ENCODE data around the gene NRDE2. TPM values are rescaled to one million over a fixed set of nuclear protein-coding genes. Genes with fewer than 3 reads are reported as not detected.

Gene NRDE2
- total RNA-seq, 1 experiment from 2014 or later: 20.1 TPM

- ATAC-seq: no peak
- no TSS peak for BruUV-seq (replicated peaks)
- intact Hi-C loops (cut with micrococcal nuclease): no loop called here
- Histone ChIP-seq H3K4me2 (ENCODE audit: low read length) (no peak overlapping the region), H3K9ac (ENCODE audit: low read length) (no peak overlapping the region), H3K9me2 (ENCODE audit: insufficient read depth) (no peaks in the 10 kb centered on the region), H3K4me1 (ENCODE audit: control insufficient read depth in 1 of 2, insufficient read depth in 2 of 2, low read length in 2 of 2) (peaks cover 11 to 20% of the 10 kb centered on the region in 2 experiments), H3K27me3 (ENCODE audit: insufficient read depth, low read length) (no peaks in the 10 kb centered on the region), H3K79me2 (ENCODE audit: insufficient read depth, low read length) (no peaks in the 10 kb centered on the region), H2AFZ (ENCODE audit: low read depth, low read length, poor library complexity, severe bottlenecking) (no peak overlapping the region), H4K20me1 (ENCODE audit: insufficient read depth) (no peaks in the 10 kb centered on the region), H3K27ac (ENCODE audit: low read depth, low read length) (no peak overlapping the region), H3K4me3 (replicated peaks in 1 of 2; ENCODE audit: low read depth in 1 of 2, low read length in 2 of 2) (no peak overlapping the region), H3K9me3 (ENCODE audit: control insufficient read depth in 1 of 2, insufficient read depth in 1 of 2, low read depth in 1 of 2, low read length in 2 of 2) (no peaks in the 10 kb centered on the region), H3K36me3 (ENCODE audit: control insufficient read depth in 1 of 2, insufficient read depth in 2 of 2, low read length in 2 of 2) (no peaks in the 10 kb centered on the region)
- POLR2A ChIA-PET: interaction anchor here (0.6 kb wide), 1 partner anchor 18 kb away, joined by 5 read pairs; no protein-coding TSS in a partner anchor
- no peak for DNase-seq (ENCODE audit: low read depth, low spot score)
- RAD21 ChIA-PET (ENCODE audit: low non-redundant PET in 1 of 2, low total read pairs in 2 of 2, uncharacterized antibody in 2 of 2, unreplicated experiment in 2 of 2): no interaction called here
- CTCF ChIA-PET: no interaction called here
- TF ChIP-seq SIN3A (IDR thresholded peaks at IDR 0.05; ENCODE audit: low read depth): no peak
- TF ChIP-seq FOSL1 (IDR thresholded peaks at IDR 0.05; ENCODE audit: low read depth): no peak
These were observed 47.4 kb upstream of the NRDE2 start for GRCh38 chr14:90379106-90379505.

GRCh38 chr14:90378249-90378648 is 46.5 kb upstream of the NRDE2 start:
- ChIA-PET POLR2A (interaction anchor here (0.6 kb wide), 1 partner anchor 19 kb away, joined by 5 read pairs; no protein-coding TSS in a partner anchor), RAD21 (ENCODE audit: low non-redundant PET in 1 of 2, low total read pairs in 2 of 2, uncharacterized antibody in 2 of 2, unreplicated experiment in 2 of 2) (interaction anchor here in 1 of 2 experiments (0.7 kb wide), 1 partner anchor 18 kb away, joined by 6 read pairs; no protein-coding TSS in a partner anchor), CTCF (no interaction called here)
- Histone ChIP-seq H3K4me3 (replicated peaks in 1 of 2; ENCODE audit: low read depth in 1 of 2, low read length in 2 of 2) (no peak overlapping the region), H2AFZ (ENCODE audit: low read depth, low read length, poor library complexity, severe bottlenecking) (no peak overlapping the region), H3K79me2 (ENCODE audit: insufficient read depth, low read length) (no peaks in the 10 kb centered on the region), H3K27me3 (ENCODE audit: insufficient read depth, low read length) (no peaks in the 10 kb centered on the region), H3K27ac (ENCODE audit: low read depth, low read length) (no peak overlapping the region), H4K20me1 (ENCODE audit: insufficient read depth) (no peaks in the 10 kb centered on the region), H3K9me2 (ENCODE audit: insufficient read depth) (no peaks in the 10 kb centered on the region), H3K36me3 (ENCODE audit: control insufficient read depth in 1 of 2, insufficient read depth in 2 of 2, low read length in 2 of 2) (no peaks in the 10 kb centered on the region), H3K4me1 (ENCODE audit: control insufficient read depth in 1 of 2, insufficient read depth in 2 of 2, low read length in 2 of 2) (peaks cover 7 to 11% of the 10 kb centered on the region in 2 experiments; a peak in 3 of 4 replicates), H3K4me2 (ENCODE audit: low read length) (no peak overlapping the region), H3K9ac (ENCODE audit: low read length) (no peak overlapping the region), H3K9me3 (ENCODE audit: control insufficient read depth in 1 of 2, insufficient read depth in 1 of 2, low read depth in 1 of 2, low read length in 2 of 2) (no peaks in the 10 kb centered on the region)
- no peak for DNase-seq (ENCODE audit: low read depth, low spot score)
- no peak for ATAC-seq
- no TSS peak for BruUV-seq (replicated peaks)
- intact Hi-C loops (cut with micrococcal nuclease): no loop called here
- no peak for TF ChIP-seq ZBTB33 (IDR thresholded peaks at IDR 0.05; ENCODE audit: extremely low read depth, insufficient replicate concordance, low read length)
- no peak for TF ChIP-seq CEBPB (IDR thresholded peaks at IDR 0.05; ENCODE audit: low read depth)
- TF ChIP-seq ZFX (IDR thresholded peaks at IDR 0.05): no peak
- no peak for TF ChIP-seq POLR2AphosphoS5 (IDR thresholded peaks at IDR 0.05; ENCODE audit: low read depth, low read length)
- no peak for TF ChIP-seq CTCF (IDR thresholded peaks at IDR 0.05 in 2 of 3, conservative IDR thresholded peaks at IDR 0.05 in 1 of 3; ENCODE audit: borderline replicate concordance in 1 of 3, insufficient read depth in 1 of 3, low read depth in 2 of 3, low read length in 2 of 3)
- no peak for TF ChIP-seq EZH2phosphoT487 (IDR thresholded peaks at IDR 0.05; ENCODE audit: borderline replicate concordance)
- no peak for TF ChIP-seq FOSL1 (IDR thresholded peaks at IDR 0.05; ENCODE audit: low read depth)
- no peak for TF ChIP-seq REST (IDR thresholded peaks at IDR 0.05; ENCODE audit: low read depth)
- TF ChIP-seq ELF1 (IDR thresholded peaks at IDR 0.05; ENCODE audit: borderline replicate concordance, low read depth): no peak
- no peak for TF ChIP-seq EZH2 (IDR thresholded peaks at IDR 0.05)
- TF ChIP-seq ATF3 (IDR thresholded peaks at IDR 0.05): no peak
